NCI-H1417 treated with DMSO at 0.1 percent for 48 hours (cell line): ENCODE results near the gene DRD3.
A peak's percentile ranks its signal among the peaks of the same experiment; 100 is the strongest.

Experiments
- DNase-seq: peaks from one replicate; lab custom pipeline; 2025; lab: John Stamatoyannopoulos, UW

DRD3 gene

GRCh38 chr3:114179575-114179974 lies 723 bp upstream of the DRD3 start:
- DNase-seq = no peak

- no peak for DNase-seq
These were observed 2.0 kb downstream of the DRD3 start for GRCh38 chr3:114176890-114177289.

DNA sequence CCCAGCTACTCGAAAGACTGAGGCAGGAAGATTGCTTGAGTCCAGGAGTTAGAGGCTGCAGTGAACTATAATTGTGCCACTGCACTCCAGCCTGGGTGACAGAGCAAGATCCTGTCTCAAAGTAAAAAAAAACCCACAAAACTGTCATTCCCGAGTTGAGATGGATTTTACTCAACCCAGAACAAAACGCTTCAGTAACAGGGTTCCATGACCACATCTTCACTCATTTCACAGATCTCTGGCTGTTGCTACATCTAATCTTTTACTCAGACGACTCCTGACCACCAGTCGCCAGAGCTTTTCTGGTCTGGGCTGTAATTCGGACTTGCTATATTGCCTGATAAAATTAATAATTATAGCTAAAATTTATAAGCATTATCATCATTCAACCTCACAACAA lies 2.4 kb downstream of the DRD3 start:
- no peak for DNase-seq

GRCh38 chr3:114175204-114175987 lies 3.5 kb downstream of the DRD3 start:
- no peak for DNase-seq

- DNase-seq = no peak
These were observed 7.2 kb downstream of the DRD3 start for GRCh38 chr3:114171677-114172076.

DNA sequence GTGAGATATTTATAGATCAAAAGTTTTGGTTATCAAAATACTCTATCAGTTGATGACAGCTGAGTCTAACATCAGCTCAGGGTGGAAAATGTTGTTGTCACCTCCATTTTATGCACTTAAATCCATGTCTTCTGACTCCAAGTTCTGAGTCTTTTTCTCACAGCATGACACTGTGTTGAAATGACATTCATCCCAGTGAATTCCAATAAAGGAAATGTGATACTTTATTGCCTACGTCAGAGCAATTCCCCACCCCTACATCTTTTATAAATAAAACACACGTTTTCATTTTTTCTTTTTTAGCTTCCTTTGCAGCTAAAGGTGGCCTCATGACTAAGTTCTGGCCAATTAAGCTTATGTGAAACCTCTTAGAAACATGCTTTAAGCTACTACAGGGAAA lies 10.7 kb downstream of the DRD3 start:
- no peak for DNase-seq

- DNase-seq = no peak
These were observed 21.5 kb downstream of the DRD3 start for GRCh38 chr3:114157321-114157720.

DNA sequence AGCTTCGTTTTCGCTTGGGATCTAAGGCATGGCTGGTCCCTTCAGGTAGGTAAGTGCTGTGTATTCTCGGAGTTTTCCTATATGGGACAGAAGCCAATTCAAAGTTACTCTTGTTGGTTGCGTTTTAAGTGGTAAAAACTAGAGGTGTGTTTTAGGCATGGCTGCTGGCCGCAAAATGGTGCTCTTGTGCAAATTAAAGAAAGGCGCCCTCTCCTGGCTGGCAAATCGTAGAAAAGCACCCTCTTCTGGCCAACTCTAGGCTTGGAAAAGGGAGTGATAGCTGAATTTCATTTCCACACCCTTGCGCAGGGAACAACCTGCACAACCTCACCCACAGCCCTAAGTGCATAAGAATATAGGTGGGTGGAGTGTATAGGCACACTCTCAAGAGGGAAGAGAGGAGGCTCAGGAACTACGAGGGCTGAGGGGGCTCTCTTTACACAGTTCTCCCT lies 23.5 kb downstream of the DRD3 start:
- DNase-seq = no peak

DNA sequence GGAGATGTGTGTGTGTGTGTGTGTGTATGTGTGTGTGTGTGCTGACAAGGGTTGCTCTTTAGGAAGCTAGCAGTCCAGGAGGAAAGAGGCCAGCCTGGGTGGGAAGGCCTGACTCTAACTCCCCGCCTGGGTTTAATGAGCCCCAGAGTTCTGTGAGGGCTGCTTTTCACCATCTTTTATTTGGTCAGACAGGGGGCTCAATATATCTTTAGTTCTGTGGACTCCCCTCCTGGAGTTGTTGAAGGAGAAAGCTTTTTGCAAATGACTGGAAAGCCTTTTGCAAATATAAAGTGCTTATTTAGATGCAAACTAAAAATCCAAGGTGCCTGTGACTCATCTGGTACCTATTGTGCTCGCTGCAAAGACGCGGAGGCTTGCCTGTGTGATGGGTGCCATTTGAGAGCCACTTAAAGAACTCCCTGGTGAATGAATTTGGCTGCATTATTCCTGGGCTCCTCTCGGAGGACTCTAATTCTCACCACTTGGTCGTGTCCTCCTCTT lies 24.5 kb downstream of the DRD3 start:
- DNase-seq = no peak

GRCh38 chr3:114152519-114153151 lies 26.2 kb downstream of the DRD3 start:
- DNase-seq = peak; percentile 53

GRCh38 chr3:114151091-114151490 lies 27.8 kb downstream of the DRD3 start:
- DNase-seq = no peak

GRCh38 chr3:114147251-114147650 lies 31.6 kb downstream of the DRD3 start:
- DNase-seq = no peak

GRCh38 chr3:114144909-114145688 lies 33.8 kb downstream of the DRD3 start:
- DNase-seq = no peak

- no peak for DNase-seq
These were observed 35.0 kb downstream of the DRD3 start for GRCh38 chr3:114143817-114144216.

DNA sequence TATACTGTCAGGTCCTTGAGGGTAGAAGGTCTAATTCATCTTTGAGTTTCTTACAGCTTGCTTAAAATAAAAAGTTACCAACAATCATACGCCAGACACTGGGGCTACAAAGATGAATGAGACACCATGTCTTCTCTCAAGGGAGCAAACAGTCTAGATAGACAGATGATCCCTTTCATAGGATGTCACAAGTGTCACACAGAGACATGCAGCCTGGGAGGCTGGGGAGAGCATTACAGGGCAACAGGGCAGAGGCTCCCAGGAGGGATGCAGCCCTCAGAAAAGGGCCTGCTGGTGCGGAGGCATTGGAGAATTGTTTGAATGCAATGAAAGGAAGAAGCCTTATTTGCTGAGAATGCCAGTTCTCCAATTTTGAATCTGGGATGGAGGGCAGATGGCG lies 39.0 kb downstream of the DRD3 start:
- DNase-seq = no peak

DNA sequence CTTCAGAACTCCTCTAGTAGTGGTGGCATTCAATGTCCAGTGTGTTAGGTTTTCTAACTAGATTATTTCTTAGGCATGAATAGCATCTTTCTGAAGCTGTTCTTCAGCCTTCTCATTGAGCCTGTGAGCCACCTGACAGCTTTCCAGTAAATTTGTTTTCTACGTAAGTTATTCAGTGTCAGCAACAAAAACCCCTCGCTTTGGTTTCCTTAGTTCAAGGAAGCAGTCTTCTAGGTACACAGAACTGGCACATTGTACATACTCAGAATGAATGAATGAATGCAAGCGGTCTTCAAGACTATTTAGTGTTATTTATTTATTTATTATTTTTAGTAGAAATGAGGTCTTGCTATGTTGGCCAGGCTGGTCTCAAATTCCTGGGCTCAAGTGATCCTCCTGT lies 44.9 kb downstream of the DRD3 start:
- no peak for DNase-seq

DNA sequence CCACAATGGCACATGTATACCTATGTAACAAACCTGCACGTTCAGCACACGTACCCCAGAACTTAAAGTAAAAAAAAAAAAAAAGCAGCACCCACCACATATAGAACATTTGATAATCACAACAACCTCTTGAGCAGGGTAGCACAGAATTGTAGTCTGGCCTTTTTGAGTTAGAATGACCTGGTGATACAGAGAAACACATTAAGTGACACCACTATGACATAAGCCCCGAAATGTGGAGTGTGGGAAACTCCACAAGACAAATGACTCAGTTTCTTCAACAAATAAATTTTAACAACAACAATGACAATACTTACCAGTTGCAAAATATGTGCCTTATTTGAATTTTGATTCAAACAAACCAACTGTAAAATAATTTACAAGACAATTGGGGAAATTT lies 46.4 kb downstream of the DRD3 start:
- DNase-seq = no peak

GRCh38 chr3:114128826-114129225 lies 50.0 kb downstream of the DRD3 start:
- DNase-seq = no peak

- no peak for DNase-seq
These were observed 50.6 kb downstream of the DRD3 start for GRCh38 chr3:114128231-114128630.

GRCh38 chr3:114127517-114127916 lies 51.3 kb downstream of the DRD3 start:
- no peak for DNase-seq

GRCh38 chr3:114126461-114126860 lies 52.4 kb downstream of the DRD3 start:
- DNase-seq = no peak

GRCh38 chr3:114122027-114122709 lies 56.7 kb downstream of the DRD3 start:
- DNase-seq = peak; percentile 24
